Esophagus (tissue), 2 donors: Measurements from ENCODE around the gene MXRA5. TPM values are rescaled to one million over a fixed set of nuclear protein-coding genes. Genes with fewer than 3 reads are reported as not detected.

ENCODE experiments used
- H3K27ac ChIP-seq, 2 donors: one replicate each; pipeline ENCODE4 v1.5.1; 2013; ENCODE audit warnings: low read depth in 2 of 2, mild to moderate bottlenecking in 2 of 2, inconsistent platforms in 1 of 2, low read length in 1 of 2, moderate library complexity in 1 of 2
- H3K27me3 ChIP-seq, 2 donors: one replicate each; pipeline ENCODE4 v1.6.1; 2013; ENCODE audit warnings: low read length in 2 of 2, control low read depth in 1 of 2, mild to moderate bottlenecking in 1 of 2; ENCODE audit not compliant: insufficient read depth in 2 of 2, control insufficient read depth in 1 of 2
- H3K36me3 ChIP-seq, 2 donors: one replicate each; pipeline ENCODE4 v1.6.1; 2013; ENCODE audit warnings: low read length in 1 of 2; ENCODE audit not compliant: control insufficient read depth in 2 of 2, insufficient read depth in 2 of 2
- H3K4me1 ChIP-seq, 2 donors: one replicate each; pipeline ENCODE4 v1.6.1; 2013; ENCODE audit warnings: low read length in 1 of 2; ENCODE audit not compliant: control insufficient read depth in 2 of 2, insufficient read depth in 2 of 2
- H3K4me3 ChIP-seq, 2 donors: one replicate each; pipeline ENCODE4 v1.5.1; 2013; ENCODE audit warnings: low read length in 2 of 2, mild to moderate bottlenecking in 2 of 2, low read depth in 1 of 2, moderate library complexity in 1 of 2
- H3K9me3 ChIP-seq, 2 donors: one replicate each; pipeline ENCODE4 v1.6.1; 2013; ENCODE audit warnings: mild to moderate bottlenecking in 2 of 2, low read depth in 1 of 2, low read length in 1 of 2, moderate library complexity in 1 of 2; ENCODE audit not compliant: control insufficient read depth in 2 of 2, insufficient read depth in 1 of 2
- WGBS, 2 donors: extraction: QIAGEN DNeasy Blood & Tissue Kit; methylation state at CpG; one replicate each; pipeline ENCODE4 v1.1.7; 2013; 5-methylcytosine and 5-hydroxymethylcytosine counted together
- polyA plus RNA-seq, 2 donors: library from polyadenylated mRNA; stranded (reverse); fragments of 200-250 nt; gene quantifications; one replicate each; pipeline ENCODE4 v1.2.3, GENCODE V29; 2013
- donor health status: healthy with polysubstance abuse.
- donor health status: Bipolar disorder and iron deficiency.

Gene MXRA5, protein sequence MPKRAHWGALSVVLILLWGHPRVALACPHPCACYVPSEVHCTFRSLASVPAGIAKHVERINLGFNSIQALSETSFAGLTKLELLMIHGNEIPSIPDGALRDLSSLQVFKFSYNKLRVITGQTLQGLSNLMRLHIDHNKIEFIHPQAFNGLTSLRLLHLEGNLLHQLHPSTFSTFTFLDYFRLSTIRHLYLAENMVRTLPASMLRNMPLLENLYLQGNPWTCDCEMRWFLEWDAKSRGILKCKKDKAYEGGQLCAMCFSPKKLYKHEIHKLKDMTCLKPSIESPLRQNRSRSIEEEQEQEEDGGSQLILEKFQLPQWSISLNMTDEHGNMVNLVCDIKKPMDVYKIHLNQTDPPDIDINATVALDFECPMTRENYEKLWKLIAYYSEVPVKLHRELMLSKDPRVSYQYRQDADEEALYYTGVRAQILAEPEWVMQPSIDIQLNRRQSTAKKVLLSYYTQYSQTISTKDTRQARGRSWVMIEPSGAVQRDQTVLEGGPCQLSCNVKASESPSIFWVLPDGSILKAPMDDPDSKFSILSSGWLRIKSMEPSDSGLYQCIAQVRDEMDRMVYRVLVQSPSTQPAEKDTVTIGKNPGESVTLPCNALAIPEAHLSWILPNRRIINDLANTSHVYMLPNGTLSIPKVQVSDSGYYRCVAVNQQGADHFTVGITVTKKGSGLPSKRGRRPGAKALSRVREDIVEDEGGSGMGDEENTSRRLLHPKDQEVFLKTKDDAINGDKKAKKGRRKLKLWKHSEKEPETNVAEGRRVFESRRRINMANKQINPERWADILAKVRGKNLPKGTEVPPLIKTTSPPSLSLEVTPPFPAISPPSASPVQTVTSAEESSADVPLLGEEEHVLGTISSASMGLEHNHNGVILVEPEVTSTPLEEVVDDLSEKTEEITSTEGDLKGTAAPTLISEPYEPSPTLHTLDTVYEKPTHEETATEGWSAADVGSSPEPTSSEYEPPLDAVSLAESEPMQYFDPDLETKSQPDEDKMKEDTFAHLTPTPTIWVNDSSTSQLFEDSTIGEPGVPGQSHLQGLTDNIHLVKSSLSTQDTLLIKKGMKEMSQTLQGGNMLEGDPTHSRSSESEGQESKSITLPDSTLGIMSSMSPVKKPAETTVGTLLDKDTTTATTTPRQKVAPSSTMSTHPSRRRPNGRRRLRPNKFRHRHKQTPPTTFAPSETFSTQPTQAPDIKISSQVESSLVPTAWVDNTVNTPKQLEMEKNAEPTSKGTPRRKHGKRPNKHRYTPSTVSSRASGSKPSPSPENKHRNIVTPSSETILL (N-terminal part only)
- polyA plus RNA-seq: 1 to 10 TPM; 1.4 to 1.6 TPM

DNA sequence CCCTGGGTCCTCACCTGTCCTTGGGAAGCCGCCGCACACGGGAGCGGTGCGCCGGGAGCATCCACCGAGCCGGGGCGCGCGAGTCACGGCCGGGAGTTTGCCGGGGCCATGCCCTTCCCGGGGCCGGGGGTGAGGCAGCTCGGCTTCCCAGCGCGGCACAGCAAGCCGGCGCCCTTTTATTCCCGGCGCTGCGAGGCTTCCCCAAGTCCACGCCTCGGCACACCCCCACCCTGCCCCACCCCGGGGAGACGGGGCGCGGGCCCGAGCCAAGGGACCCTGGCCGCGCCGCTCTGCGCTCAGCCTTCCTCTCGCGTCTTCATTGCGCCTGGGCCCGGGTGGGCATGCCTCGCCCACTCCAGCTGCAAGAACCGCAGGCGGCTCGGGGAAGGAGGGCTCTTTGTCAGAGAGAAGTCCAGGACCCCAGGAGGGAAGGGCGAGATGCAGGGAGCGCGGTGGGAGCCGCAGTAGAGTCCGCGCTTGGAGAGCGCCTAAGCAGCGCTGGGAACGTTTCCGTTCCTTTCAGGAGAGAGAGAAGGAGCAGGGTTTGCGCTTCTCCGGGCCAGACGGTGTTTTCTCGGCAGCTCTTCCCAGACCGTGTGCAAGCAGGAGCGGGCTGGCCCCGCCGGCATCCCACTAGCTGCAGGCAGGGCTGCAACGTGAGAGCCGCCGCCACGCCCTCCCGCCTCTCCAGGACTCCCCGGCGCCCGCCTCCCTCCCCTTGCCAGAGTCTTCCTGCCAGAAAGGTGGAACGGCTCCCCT is at the start of gene MXRA5:
Gene MXRA5 (minus strand): TSS at position 152 of the 759 bp plus-strand sequence. CDS start 2,819 bp downstream, outside the sequence.
- WGBS, 2 donors: 2 to 4% methylated on average over 51 to 70 of the region's 70 CpGs
- peak within 1 kb of the TSS; percentile 44 to 55 for H3K4me3 ChIP-seq
- H3K9me3 ChIP-seq: peaks cover 0 to 5% of the 10 kb centered on the region in 2 donors
- peak within 1 kb of the TSS; percentile 43 to 73 for H3K27ac ChIP-seq
- no peaks in the 10 kb centered on the region for H3K27me3 ChIP-seq
- no peaks in the 10 kb centered on the region for H3K36me3 ChIP-seq
- no peaks in the 10 kb centered on the region for H3K4me1 ChIP-seq

DNA sequence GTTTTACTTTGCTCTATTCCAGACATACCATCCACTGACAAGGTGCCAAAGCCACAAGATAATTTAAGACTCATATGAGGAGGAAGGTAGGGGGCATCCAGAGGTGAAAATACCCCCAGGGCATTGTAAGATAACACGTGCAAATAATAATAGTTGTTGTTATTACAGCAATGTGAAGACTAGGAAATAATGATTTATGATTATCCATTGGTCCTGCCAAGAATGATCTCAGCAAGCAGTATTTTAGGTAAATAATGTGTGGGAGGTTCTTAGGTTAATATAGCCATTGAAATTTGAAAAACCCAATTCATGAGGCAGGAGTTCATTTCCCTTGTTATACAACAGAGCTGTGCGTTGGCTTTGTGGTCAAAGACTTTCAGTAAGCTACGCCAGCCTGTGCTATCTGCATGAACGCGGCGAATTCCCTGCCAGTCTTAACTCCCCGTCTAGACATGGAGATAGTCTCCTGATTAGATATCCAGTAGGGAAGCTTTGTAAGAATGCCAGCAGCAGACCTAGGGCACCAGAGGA is 47.2 kb upstream of the MXRA5 start:
- H3K4me1 ChIP-seq: no peaks in the 10 kb centered on the region
- no peak overlapping the region for H3K27ac ChIP-seq
- 44 to 46% methylated on average over 7 of the region's 7 CpGs for WGBS, 2 donors
- H3K4me3 ChIP-seq: no peak overlapping the region
- H3K36me3 ChIP-seq: no peaks in the 10 kb centered on the region
- no peaks in the 10 kb centered on the region for H3K27me3 ChIP-seq
- H3K9me3 ChIP-seq: no peaks in the 10 kb centered on the region

DNA sequence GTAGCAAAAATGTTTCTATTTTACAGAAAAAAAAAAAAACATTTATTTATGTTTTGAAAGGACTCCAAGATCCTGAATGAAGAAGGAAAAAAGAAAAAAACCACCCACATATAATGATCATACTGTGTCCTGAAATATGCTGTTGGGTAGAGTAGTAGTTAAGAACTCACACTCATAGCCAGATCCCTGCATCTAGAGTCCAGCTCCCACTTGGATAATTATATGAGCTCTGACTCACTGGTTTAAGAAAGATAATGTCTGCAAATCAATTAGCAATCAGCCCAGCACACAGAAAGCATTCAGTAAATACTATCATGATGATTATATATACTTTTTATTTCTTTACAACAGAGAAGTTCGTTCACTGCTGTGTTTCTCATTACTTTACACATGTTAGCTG is 46.7 kb upstream of the MXRA5 start:
- no peaks in the 10 kb centered on the region for H3K27me3 ChIP-seq
- H3K27ac ChIP-seq: no peak overlapping the region
- 29 to 43% methylated on average over 1 of the region's 1 CpG for WGBS, 2 donors
- H3K9me3 ChIP-seq: no peaks in the 10 kb centered on the region
- H3K4me1 ChIP-seq: no peaks in the 10 kb centered on the region
- no peaks in the 10 kb centered on the region for H3K36me3 ChIP-seq
- no peak overlapping the region for H3K4me3 ChIP-seq

DNA sequence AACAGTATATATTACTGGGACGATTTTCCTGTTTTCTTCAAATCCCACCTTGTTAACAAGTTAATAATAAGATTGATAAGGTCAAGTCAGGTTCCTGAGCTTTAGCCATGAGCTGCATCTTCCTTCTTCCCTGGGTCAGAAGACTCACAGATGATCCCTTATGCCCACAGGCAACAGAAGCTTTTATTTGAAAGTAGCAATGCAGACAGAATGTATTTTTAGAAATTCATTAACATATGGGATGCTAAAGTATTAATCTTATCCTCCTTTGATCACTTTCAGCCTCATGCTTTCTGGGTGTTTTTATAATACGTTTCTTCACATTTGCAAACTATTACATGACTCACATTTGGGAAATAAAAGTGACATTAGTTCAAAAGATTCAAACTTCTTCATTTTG is 42.0 kb upstream of the MXRA5 start:
- no peaks in the 10 kb centered on the region for H3K4me1 ChIP-seq
- no peaks in the 10 kb centered on the region for H3K36me3 ChIP-seq
- no peaks in the 10 kb centered on the region for H3K27me3 ChIP-seq
- WGBS, 2 donors: 49 to 57% methylated on average over 2 of the region's 2 CpGs
- H3K27ac ChIP-seq: no peak overlapping the region
- H3K9me3 ChIP-seq: no peaks in the 10 kb centered on the region
- no peak overlapping the region for H3K4me3 ChIP-seq

DNA sequence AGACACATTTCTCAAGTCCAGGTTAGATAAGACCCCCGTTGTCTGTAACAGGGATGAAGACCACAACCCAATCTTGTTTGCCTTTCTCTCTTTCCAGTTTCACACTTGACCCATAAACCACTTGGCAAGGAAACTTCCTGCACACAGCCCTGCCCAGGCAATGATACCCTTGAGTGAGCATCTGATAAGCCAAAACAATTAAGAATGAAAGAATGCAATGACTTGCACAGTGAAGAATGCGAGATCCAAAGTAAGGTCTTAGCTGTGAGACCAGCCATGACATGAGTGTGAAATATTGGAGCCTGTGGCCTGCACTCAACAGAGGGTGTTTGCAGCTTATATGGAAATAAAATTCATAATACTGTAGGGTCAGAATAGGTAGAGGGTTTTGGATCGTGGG is 37.9 kb upstream of the MXRA5 start:
- WGBS, 2 donors: 43 to 49% methylated on average over 3 of the region's 3 CpGs
- no peaks in the 10 kb centered on the region for H3K36me3 ChIP-seq
- H3K27ac ChIP-seq: no peak overlapping the region
- H3K9me3 ChIP-seq: no peaks in the 10 kb centered on the region
- H3K4me1 ChIP-seq: no peaks in the 10 kb centered on the region
- H3K4me3 ChIP-seq: no peak overlapping the region
- no peaks in the 10 kb centered on the region for H3K27me3 ChIP-seq

DNA sequence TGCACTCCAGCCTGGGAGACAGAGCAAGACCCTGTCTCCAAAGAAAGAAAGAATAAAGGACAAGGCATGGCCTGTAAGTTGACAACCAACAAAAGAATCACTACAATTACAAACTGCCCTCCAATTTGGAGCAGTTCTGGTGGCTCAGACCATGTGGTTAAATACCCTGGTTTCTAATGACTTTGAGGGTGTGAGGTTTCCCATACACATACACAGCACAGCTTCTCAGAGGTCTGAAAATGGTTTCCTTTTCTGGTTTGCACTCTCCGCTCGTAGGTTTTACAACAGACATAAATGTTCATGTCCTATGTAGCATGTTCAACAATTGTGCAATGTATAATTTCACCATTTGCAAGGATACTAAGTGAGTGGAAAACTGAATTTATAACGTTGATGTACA is 34.2 kb upstream of the MXRA5 start:
- H3K9me3 ChIP-seq: no peaks in the 10 kb centered on the region
- H3K27me3 ChIP-seq: no peaks in the 10 kb centered on the region
- H3K4me3 ChIP-seq: no peak overlapping the region
- no peaks in the 10 kb centered on the region for H3K4me1 ChIP-seq
- no peak overlapping the region for H3K27ac ChIP-seq
- 54 to 56% methylated on average over 3 of the region's 3 CpGs for WGBS, 2 donors
- no peaks in the 10 kb centered on the region for H3K36me3 ChIP-seq

DNA sequence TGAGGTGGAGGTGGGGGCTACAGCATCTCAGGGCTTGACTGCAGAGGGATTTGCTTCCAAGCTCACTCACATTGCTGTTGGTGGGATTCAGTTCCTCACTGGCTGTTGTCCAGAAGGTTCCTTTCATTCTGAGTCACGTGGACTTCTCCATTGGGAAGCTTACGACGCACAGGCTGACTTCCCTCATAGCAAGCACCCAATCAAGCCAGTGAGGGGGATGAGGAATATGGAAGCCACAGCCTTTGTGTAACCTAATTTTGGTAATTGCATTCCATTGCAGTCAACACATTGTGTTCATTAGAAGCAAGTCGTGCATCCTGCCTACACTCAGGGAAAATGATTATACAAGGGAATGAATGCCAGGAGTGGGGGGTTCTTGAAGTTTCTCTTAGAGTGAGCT is 32.7 kb upstream of the MXRA5 start:
- H3K4me3 ChIP-seq: no peak overlapping the region
- H3K4me1 ChIP-seq: no peaks in the 10 kb centered on the region
- H3K9me3 ChIP-seq: no peaks in the 10 kb centered on the region
- no peaks in the 10 kb centered on the region for H3K36me3 ChIP-seq
- 76 to 79% methylated on average over 4 of the region's 4 CpGs for WGBS, 2 donors
- H3K27me3 ChIP-seq: no peaks in the 10 kb centered on the region
- H3K27ac ChIP-seq: no peak overlapping the region

DNA sequence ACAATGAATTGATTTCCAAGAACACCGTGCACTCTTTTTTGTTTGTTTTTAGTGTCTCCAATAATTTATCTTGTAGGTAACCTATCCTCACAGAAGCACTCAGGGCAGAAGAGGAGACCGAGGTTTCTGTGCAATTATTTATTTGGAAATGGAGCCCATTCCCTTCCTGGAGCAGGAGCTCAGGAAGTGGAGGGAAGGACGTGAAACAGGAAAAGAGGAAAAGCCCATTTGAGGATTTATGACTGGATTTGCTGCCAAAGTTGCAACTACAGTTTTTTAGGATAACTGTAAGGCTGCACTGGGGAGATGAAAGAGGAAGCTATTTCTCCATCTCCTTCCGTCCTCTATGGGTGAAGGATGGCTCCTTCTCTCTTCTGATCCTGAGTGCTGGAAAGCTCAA is 31.7 kb upstream of the MXRA5 start:
- WGBS, 2 donors: 39 to 42% methylated on average over 4 of the region's 4 CpGs
- H3K36me3 ChIP-seq: no peaks in the 10 kb centered on the region
- no peak overlapping the region for H3K4me3 ChIP-seq

More for the DNA sequence above, 31.7 kb upstream of the MXRA5 start:
- Histone ChIP-seq H3K27me3 (no peaks in the 10 kb centered on the region), H3K4me1 (no peaks in the 10 kb centered on the region), H3K9me3 (no peaks in the 10 kb centered on the region), H3K27ac (no peak overlapping the region)
